Measurements from ENCODE around the gene KPTN.
"Not testable (repeated sequence)": the region's sequence is repeated elsewhere in the genome, so short reads cannot be mapped to it uniquely, and the experiment has no call there.

Gene KPTN

DNA sequence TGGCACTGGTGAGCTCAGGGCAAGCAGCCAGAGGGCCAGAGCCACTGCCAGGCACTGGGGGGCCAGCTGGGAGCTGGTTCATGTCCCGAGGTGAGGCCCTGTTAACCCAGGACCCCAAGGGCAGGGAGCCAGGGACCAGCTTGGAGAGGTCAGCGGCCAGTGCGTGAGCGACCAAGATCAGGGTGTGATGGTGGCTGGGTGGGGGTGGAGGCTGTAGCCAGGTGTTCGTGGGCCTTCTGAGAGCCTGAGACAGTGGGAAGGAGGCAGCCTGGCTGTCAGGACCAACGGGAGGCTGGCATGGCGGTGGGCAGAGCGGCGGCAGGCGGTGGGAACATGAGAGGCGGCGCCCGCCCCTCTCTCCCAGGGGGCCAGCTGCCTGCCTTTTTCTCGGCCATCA is 8.1 kb upstream of the KPTN start:
- DNase-seq (ENCODE audit: low read depth in 3 of 3) = no peak

GRCh38 chr19:47491358-47492136 is 7.5 kb upstream of the KPTN start:
- no peak for DNase-seq (ENCODE audit: low read depth in 3 of 3)

- no peak for DNase-seq (ENCODE audit: low read depth in 3 of 3)
These were observed 6.8 kb upstream of the KPTN start for GRCh38 chr19:47490847-47491246.

GRCh38 chr19:47490031-47490430 is 6.0 kb upstream of the KPTN start:
- no peak for DNase-seq (ENCODE audit: low read depth in 3 of 3)

GRCh38 chr19:47489072-47489914 is 5.3 kb upstream of the KPTN start:
- DNase-seq (ENCODE audit: low read depth in 3 of 3) = no peak

DNA sequence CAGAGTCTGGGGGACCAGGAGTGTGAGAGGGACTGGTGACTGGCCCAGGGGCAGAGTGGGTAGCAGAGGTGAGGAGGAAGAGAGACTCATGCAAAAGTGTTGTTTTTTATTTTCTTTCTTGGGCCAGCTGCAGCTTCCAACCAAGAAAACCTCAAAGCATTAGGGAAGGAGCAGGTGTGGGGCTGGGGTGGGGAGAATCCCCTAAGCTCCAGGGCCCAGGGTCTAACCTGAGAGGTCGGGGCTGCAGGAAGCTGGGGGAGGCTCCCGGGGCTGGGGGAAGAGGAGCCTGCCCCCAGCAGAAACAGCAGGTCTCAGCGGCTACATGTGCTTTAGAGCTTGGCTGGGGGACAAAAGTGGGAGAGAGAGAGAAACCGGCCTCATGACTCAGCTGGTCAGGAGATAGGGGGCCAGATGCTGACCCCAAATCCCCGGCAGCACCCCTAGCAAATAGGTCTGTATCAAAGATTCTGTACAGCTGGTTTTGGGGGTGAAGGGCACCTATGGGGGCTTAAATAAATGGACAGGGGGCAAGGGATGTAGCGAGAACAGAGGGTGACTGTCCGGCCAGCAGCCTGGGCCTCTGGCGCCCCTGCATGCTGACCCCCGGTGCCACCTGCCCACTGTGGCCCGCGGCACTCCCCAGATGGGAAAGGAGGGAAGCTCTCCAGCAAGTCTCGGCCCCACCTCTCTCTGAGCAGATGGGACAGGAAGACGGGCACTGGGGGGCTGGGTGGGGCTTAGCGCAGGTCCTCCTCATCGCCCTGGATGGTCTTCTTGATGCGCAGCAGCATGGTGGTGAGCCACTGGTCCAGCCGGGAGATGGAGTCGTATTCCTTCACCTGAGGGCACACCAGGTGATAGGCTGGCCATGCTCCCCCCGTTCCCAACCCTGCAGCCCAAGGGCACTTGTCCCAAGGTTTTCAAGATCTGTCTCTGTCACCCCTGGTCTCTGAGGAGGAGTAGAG is 3.8 kb upstream of the KPTN start:
- no peak for DNase-seq (ENCODE audit: low read depth in 3 of 3)

DNA sequence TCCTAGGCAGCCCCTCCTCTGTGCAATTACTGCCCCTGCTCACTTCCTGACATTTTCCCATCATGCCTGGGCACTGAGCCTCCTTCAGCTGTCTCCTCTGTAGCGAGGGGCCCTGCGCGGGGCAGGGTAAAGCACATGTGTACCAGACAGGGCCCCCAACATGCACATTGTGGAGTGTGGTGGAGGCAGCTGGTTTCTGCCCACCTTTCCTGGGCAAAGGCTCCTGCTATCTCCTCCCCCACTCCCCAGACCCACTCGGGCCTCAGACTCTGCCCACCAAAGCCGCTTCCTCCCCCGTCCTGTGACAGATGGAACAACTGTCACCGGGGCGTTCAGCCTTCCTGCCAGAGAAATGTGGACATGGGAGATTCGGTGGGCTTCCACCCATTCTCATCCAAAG is 2.9 kb upstream of the KPTN start:
- DNase-seq (ENCODE audit: low read depth in 3 of 3) = no peak

- DNase-seq (ENCODE audit: low read depth in 3 of 3) = not testable (repeated sequence)
These were observed 2.2 kb upstream of the KPTN start for GRCh38 chr19:47486220-47486619.

DNA sequence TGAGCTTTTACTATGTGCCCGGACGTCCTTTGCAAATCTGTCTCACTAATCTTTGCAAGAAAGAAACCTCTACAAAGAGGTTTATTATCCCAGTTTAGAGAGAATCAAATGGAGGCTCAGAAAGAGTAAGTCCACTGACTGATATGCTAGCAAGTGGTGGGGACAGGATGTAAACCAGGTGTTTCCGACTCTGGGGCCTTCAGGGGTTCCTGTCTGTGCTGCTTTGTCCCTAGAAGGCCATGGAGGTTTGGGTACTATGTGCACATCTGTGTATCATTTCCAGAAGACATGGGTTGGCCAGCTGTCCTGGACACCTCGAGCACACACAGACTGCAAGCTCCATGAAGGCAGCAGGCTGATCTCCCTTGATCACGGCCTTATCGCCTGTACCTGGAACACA is 1.2 kb upstream of the KPTN start:
- no peak for DNase-seq (ENCODE audit: low read depth in 3 of 3)

DNA sequence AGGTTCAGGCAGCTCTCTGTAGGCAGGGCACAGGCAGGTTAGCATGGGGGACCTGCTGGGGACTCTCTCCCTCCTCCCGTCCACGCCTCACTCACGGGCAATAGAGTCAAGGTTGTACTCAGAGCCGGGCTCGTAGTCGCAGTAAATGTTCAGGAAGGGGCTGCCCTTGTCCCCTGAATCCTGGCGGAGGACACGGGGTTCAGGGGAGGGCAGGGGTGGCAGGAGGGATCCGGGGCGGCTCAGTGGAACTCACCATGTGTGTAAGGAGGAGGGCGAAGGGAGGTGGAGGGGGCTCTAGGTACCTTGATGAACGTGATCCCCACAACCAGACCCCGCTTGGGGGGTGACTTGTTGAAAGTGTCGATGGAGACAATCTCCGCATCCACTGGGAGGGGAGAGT is 819 bp downstream of the KPTN start:
- DNase-seq (ENCODE audit: low read depth in 3 of 3) = no peak

- DNase-seq (ENCODE audit: low read depth in 3 of 3) = no peak
These were observed 2.5 kb downstream of the KPTN start for GRCh38 chr19:47481460-47482052.

GRCh38 chr19:47480658-47481057 is 3.4 kb downstream of the KPTN start:
- no peak for DNase-seq (ENCODE audit: low read depth in 3 of 3)

- no peak for DNase-seq (ENCODE audit: low read depth in 3 of 3)
These were observed 4.1 kb downstream of the KPTN start for GRCh38 chr19:47479701-47480503.

GRCh38 chr19:47476438-47476972 is 7.5 kb downstream of the KPTN start:
- no peak for DNase-seq (ENCODE audit: low read depth in 3 of 3)

DNA sequence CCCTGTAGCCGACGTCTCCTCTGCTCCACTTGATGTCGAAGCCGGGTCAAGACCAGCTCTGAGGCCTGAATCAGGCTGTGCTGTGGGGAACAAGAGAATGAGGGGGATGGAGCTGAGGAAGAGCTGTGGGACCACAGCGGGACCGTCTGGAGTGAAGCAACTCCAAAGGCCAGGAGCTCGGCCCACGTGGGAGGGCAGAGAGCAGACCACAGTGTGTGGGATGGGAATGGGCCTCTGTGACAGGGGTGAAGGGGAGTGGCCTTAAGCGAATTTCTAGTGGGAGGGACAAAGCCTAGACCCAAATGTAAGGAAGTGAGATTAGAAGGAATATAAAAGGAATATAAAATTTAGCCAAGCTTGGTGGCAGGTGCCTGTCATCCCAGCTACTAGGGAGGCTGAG is 8.6 kb downstream of the KPTN start:
- no peak for DNase-seq (ENCODE audit: low read depth in 3 of 3)

- DNase-seq (ENCODE audit: low read depth in 3 of 3) = no peak
These were observed 10.7 kb downstream of the KPTN start for GRCh38 chr19:47473336-47473735.

DNA sequence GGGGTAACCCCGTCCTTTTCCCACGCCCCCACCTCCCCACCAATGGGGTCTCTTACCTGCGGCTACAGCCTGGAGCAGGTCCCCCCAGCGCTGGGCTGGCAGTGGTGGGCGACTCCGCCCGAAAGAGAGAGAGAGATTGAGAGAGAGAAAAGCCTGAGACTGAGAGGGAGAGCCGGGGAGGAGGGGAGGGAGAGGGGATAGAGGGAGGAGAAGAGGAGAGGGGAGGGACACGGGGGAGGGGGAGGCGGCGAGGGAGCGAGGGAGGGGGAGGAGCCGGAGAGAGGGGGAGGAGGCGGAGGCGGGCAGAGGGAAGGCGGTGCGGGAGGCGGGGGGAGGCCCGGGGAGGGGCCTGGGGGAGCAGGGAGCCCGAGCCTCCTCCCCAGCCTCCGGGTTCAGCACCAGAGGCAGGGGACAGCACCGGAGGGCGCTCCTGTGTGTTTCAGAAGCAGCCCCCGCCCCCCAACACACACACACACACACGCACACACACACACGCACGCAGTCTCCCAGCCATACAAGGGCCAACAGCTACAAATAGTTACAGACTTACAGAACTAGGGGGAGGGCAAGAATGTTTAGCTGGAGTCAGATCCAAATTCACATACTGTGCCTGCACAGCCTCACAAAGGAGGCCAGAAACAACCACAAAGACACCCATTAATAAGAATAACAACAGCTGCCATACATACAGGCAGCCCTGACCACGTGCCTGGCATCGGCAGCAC is 12.1 kb downstream of the KPTN start, which contains the start of gene SLC8A2:
Gene SLC8A2, minus strand, starts transcription at position 161 of the 725 bp plus-strand sequence. CDS start 5,490 bp downstream, outside the sequence.
- peak; percentile 14 to 51 (median 22) for DNase-seq (ENCODE audit: low read depth in 3 of 3)

- DNase-seq (ENCODE audit: low read depth in 3 of 3) = no peak
These were observed 12.7 kb downstream of the KPTN start for GRCh38 chr19:47471381-47471732.

DNA sequence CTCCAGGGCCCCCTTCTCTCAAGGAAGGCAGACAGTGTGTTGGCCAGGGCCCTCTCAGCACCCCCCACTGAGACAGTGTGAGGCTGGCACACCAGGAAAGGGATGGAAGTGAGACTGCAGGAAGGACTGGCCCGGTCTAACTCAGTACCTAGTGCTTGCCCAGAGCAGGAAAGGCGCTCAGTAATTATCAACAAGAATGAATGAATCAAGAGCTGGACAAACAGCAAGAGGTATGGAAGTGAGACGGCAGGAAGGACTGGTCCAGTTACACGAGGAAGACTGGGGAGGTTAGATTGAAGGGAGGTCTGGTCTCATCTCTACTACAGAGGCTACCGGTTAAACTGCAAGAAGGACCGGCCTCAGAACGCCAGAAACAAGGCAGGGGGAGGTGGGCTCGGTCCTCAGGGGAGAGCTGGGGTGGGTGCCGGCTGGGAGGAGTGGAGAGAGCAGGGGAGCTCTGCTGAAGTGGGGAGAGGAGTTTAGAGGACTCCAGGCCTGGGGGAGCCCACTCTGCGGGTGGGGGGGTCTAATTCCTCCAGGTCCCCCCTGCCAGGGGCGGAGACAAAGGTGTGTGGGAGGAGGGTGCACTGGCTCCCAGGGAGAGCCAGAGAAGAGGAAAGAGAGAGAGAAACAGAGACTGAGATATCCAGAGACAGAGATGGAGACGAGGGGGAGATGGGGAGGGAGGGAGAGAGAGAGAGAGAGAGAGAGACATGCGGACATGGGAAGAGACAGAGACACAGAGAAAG is 13.4 kb downstream of the KPTN start:
- no peak for DNase-seq (ENCODE audit: low read depth in 3 of 3)
